ENCODE results near the gene ZNF587. TPM values are rescaled to one million over a fixed set of nuclear protein-coding genes. Genes with fewer than 3 reads are reported as not detected.
"Not testable (repeated sequence)": the region's sequence is repeated elsewhere in the genome, so short reads cannot be mapped to it uniquely, and the experiment has no call there.

Gene ZNF587
- total and polyA plus RNA-seq, 9 donors: 7.5 to 20.6 (median 12.8) TPM

- H3K4me1 ChIP-seq (ENCODE audit: control insufficient read depth, insufficient read depth, low read length); H3K27me3 ChIP-seq (ENCODE audit: control insufficient read depth, insufficient read depth, low read length); H3K4me3 ChIP-seq (ENCODE audit: low read length); H3K27ac ChIP-seq (ENCODE audit: low read length); DNase-seq: not testable (repeated sequence)
- Histone ChIP-seq H3K9me3 (replicated peaks; ENCODE audit: control insufficient read depth, low read depth, low read length) (peaks cover 64% of the 10 kb centered on the region), H3K36me3 (ENCODE audit: control insufficient read depth, insufficient read depth, low read length) (peaks cover 15% of the 10 kb centered on the region)
- 91% methylated on average over 2 of the region's 8 CpGs for WGBS (ENCODE audit: insufficient coverage)
Measured at GRCh38 chr19:57873883-57874799, 24.5 kb downstream of the ZNF587 start.

- H3K36me3 ChIP-seq (ENCODE audit: control insufficient read depth, insufficient read depth, low read length): peaks cover 13% of the 10 kb centered on the region
- peaks cover 14% of the 10 kb centered on the region for H3K9me3 ChIP-seq (replicated peaks; ENCODE audit: control insufficient read depth, low read depth, low read length)
- peaks cover 2% of the 10 kb centered on the region for H3K4me1 ChIP-seq (ENCODE audit: control insufficient read depth, insufficient read depth, low read length)
- no peaks in the 10 kb centered on the region for H3K27me3 ChIP-seq (ENCODE audit: control insufficient read depth, insufficient read depth, low read length)
- H3K27ac ChIP-seq (ENCODE audit: low read length): no peak overlapping the region
- WGBS (ENCODE audit: insufficient coverage): 83% methylated on average over 2 of the region's 3 CpGs
- H3K4me3 ChIP-seq (ENCODE audit: low read length): no peak overlapping the region
- no peak for DNase-seq
Measured at GRCh38 chr19:57886046-57886445, 36.4 kb downstream of the ZNF587 start.

GRCh38 chr19:57887195-57887941, 37.7 kb downstream of the ZNF587 start:
- 33% methylated on average over 2 of the region's 6 CpGs for WGBS (ENCODE audit: insufficient coverage)
- peak overlapping the region; percentile 71 for H3K4me3 ChIP-seq (ENCODE audit: low read length)
- no peaks in the 10 kb centered on the region for H3K27me3 ChIP-seq (ENCODE audit: control insufficient read depth, insufficient read depth, low read length)
- no peak for DNase-seq
- H3K27ac ChIP-seq (ENCODE audit: low read length): no peak overlapping the region
- H3K4me1 ChIP-seq (ENCODE audit: control insufficient read depth, insufficient read depth, low read length): peaks cover 2% of the 10 kb centered on the region
- peaks cover 13% of the 10 kb centered on the region for H3K36me3 ChIP-seq (ENCODE audit: control insufficient read depth, insufficient read depth, low read length)
- H3K9me3 ChIP-seq (replicated peaks; ENCODE audit: control insufficient read depth, low read depth, low read length): peaks cover 14% of the 10 kb centered on the region

DNA sequence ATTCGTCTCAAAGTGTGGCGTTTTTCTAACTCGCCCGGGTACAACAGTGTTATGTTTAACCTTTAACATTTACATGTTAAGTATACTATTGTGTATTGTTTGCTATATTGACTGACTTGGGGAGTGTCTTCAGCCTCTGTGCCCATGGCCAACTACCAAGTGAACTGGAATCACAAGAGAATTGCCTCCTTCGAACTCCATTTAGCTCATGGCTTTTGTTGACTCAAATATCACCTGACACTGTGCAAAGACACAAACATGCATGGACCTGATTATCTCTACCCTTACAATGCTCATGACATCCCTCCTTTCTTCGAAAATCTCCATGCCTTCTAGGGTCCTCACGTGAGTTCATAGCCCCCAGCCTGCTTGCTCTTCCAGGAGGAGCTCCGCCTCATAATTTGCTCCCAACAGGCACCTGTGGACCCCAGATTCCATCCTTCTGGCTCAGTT, 38.5 kb downstream of the ZNF587 start:
- 0% methylated on average over 4 of the region's 8 CpGs for WGBS (ENCODE audit: insufficient coverage)
- no peak for DNase-seq

GRCh38 chr19:57888560-57889231, 39.0 kb downstream of the ZNF587 start, which contains the start of gene ZNF814:
Gene ZNF814 (minus strand): TSS chr19:57889037. CDS start chr19:57888802, 235 bp downstream.
- WGBS (ENCODE audit: insufficient coverage): under 1% methylated on average over 35 of the region's 43 CpGs
- Histone ChIP-seq H3K27me3 (ENCODE audit: control insufficient read depth, insufficient read depth, low read length) (no peaks in the 10 kb centered on the region), H3K4me3 (ENCODE audit: low read length) (peak within 1 kb of the TSS; percentile 71), H3K36me3 (ENCODE audit: control insufficient read depth, insufficient read depth, low read length) (peaks cover 13% of the 10 kb centered on the region), H3K9me3 (replicated peaks; ENCODE audit: control insufficient read depth, low read depth, low read length) (peaks cover 14% of the 10 kb centered on the region), H3K4me1 (ENCODE audit: control insufficient read depth, insufficient read depth, low read length) (peaks cover 2% of the 10 kb centered on the region), H3K27ac (ENCODE audit: low read length) (peak within 1 kb of the TSS; percentile 77)
- DNase-seq: peak; percentile 84

More for the DNA sequence above, 38.5 kb downstream of the ZNF587 start:
- Histone ChIP-seq H3K27me3 (ENCODE audit: control insufficient read depth, insufficient read depth, low read length) (no peaks in the 10 kb centered on the region), H3K27ac (ENCODE audit: low read length) (peak overlapping the region; percentile 77), H3K4me3 (ENCODE audit: low read length) (peak overlapping the region; percentile 71), H3K9me3 (replicated peaks; ENCODE audit: control insufficient read depth, low read depth, low read length) (peaks cover 14% of the 10 kb centered on the region), H3K4me1 (ENCODE audit: control insufficient read depth, insufficient read depth, low read length) (peaks cover 2% of the 10 kb centered on the region), H3K36me3 (ENCODE audit: control insufficient read depth, insufficient read depth, low read length) (peaks cover 13% of the 10 kb centered on the region)

DNA sequence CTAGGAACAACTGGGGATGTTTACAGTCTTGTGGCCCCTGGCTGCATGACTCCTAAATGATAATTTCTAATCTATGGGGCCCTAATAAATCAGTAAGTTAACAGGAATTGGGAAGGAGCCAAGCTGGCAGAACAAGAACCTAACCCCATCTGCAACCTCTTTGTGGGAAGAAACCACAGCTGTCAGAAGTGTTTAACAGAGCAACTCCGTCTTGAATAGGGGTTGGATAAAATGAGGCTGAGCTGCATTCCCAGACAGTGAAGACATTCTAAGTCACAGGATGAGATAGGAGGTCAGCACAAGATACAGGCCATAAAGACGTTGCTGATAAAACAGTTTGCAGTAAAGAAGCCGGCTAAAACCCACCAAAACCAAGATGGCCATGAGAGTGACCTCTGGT, 41.0 kb downstream of the ZNF587 start:
- H3K27ac ChIP-seq (ENCODE audit: low read length); H3K36me3 ChIP-seq (ENCODE audit: control insufficient read depth, insufficient read depth, low read length); DNase-seq; H3K4me3 ChIP-seq (ENCODE audit: low read length); H3K9me3 ChIP-seq (replicated peaks; ENCODE audit: control insufficient read depth, low read depth, low read length); H3K27me3 ChIP-seq (ENCODE audit: control insufficient read depth, insufficient read depth, low read length); H3K4me1 ChIP-seq (ENCODE audit: control insufficient read depth, insufficient read depth, low read length): not testable (repeated sequence)
- 20% methylated on average over 1 of the region's 3 CpGs for WGBS (ENCODE audit: insufficient coverage)

DNA sequence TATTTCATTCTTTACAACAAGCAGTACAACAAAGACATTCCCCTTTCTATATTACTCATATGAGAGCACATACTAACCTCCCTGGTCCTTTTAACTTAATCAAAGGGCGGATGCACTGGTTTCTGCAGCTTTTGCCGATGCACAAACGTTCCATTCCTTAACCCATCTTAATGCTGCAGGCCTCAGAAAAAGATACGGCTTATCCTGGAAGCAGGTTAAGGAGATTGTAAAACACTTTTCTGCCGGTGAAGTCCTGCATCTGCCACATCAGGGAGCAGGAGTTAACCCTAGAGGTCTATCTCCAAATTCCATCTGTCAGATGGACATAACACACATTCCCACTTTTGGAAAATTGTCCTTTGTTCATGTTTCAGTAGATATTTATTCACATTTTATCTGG, 50.7 kb downstream of the ZNF587 start:
- H3K4me1 ChIP-seq (ENCODE audit: control insufficient read depth, insufficient read depth, low read length): no peaks in the 10 kb centered on the region
- WGBS (ENCODE audit: insufficient coverage): 42% methylated on average over 2 of the region's 5 CpGs
- DNase-seq: no peak
- no peaks in the 10 kb centered on the region for H3K27me3 ChIP-seq (ENCODE audit: control insufficient read depth, insufficient read depth, low read length)
- H3K9me3 ChIP-seq (replicated peaks; ENCODE audit: control insufficient read depth, low read depth, low read length): no peaks in the 10 kb centered on the region
- no peak overlapping the region for H3K27ac ChIP-seq (ENCODE audit: low read length)
- H3K4me3 ChIP-seq (ENCODE audit: low read length): no peak overlapping the region
- H3K36me3 ChIP-seq (ENCODE audit: control insufficient read depth, insufficient read depth, low read length): no peaks in the 10 kb centered on the region

- H3K36me3 ChIP-seq (ENCODE audit: control insufficient read depth, insufficient read depth, low read length): peaks cover 11% of the 10 kb centered on the region
- no peaks in the 10 kb centered on the region for H3K27me3 ChIP-seq (ENCODE audit: control insufficient read depth, insufficient read depth, low read length)
- H3K27ac ChIP-seq (ENCODE audit: low read length): no peak overlapping the region
- H3K9me3 ChIP-seq (replicated peaks; ENCODE audit: control insufficient read depth, low read depth, low read length): peaks cover 1% of the 10 kb centered on the region
- H3K4me3 ChIP-seq (ENCODE audit: low read length): no peak overlapping the region
- DNase-seq: no peak
- 79% methylated on average over 5 of the region's 7 CpGs for WGBS (ENCODE audit: insufficient coverage)
- H3K4me1 ChIP-seq (ENCODE audit: control insufficient read depth, insufficient read depth, low read length): no peaks in the 10 kb centered on the region
Measured at GRCh38 chr19:57903618-57904184, 54.0 kb downstream of the ZNF587 start.

GRCh38 chr19:57905258-57905657, 55.6 kb downstream of the ZNF587 start:
- H3K27me3 ChIP-seq (ENCODE audit: control insufficient read depth, insufficient read depth, low read length): no peaks in the 10 kb centered on the region
- H3K4me3 ChIP-seq (ENCODE audit: low read length): no peak overlapping the region
- WGBS (ENCODE audit: insufficient coverage): 100% methylated on average over 2 of the region's 6 CpGs
- H3K27ac ChIP-seq (ENCODE audit: low read length): no peak overlapping the region
- no peak for DNase-seq
- no peaks in the 10 kb centered on the region for H3K4me1 ChIP-seq (ENCODE audit: control insufficient read depth, insufficient read depth, low read length)
- H3K36me3 ChIP-seq (ENCODE audit: control insufficient read depth, insufficient read depth, low read length): peaks cover 18% of the 10 kb centered on the region
- H3K9me3 ChIP-seq (replicated peaks; ENCODE audit: control insufficient read depth, low read depth, low read length): peaks cover 2% of the 10 kb centered on the region
